Activated CD4-positive, alpha-beta T cell treated with anti-CD3 and anti-CD28 coated beads, Interleukin-2, Interleukin-4, amounts not matched to agents 100 ng/mL and 50 ng/mL, durations not matched to agents 16 hours and 8 hours (primary cell): Measurements from ENCODE around the gene GPR143.
A peak's percentile ranks its signal among the peaks of the same experiment; 100 is the strongest.

Experiments used
- DNase-seq: peaks from one replicate; pipeline ENCODE4 v3.0.0-alpha.2; 2020; ENCODE audit warnings: low spot score

The GPR143 gene

GRCh38 chrX:9708086-9708485 is 57.6 kb downstream of the GPR143 start:
- no peak for DNase-seq

GRCh38 chrX:9707306-9708033 is 58.2 kb downstream of the GPR143 start:
- DNase-seq: no peak

DNA sequence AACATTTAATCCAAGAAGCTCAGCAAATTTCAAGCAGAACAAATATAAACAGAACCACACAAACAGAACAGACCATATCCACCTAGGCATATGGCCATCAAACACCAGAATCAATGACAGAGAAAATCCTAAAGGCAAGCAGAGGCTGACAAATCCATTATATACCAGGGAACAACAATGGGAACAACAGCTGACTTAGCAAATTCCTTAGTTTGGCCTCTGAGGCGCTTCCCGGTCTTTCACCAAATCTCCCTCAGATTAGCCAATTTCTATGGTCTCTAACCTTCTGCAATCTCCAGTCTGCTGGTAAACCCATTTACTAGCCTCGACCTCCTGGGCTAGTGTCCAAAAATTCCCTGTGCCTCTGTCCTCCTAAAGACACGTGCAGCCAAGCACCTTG is 59.2 kb downstream of the GPR143 start:
- DNase-seq: no peak

GRCh38 chrX:9704876-9705465 is 60.7 kb downstream of the GPR143 start:
- no peak for DNase-seq

DNA sequence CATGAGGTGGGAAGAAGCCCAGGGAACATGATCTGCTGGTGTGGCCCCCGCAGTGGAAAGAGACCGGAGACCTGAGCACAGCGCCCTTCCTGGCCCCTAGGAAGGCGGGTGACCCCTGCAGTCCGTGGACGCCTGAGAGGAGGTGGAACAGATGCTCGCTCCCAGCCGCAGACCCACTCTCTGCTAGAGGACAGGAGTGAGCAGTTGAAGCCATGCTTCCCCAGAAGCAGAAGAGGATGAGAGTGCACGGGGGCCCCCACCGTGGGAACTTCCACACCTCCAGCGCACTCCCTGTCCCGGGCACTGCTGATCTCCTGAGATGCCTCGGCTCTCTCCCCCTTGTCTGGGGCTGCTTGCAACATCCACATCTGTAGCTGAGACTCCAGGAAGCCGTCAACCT is 62.2 kb downstream of the GPR143 start:
- no peak for DNase-seq

GRCh38 chrX:9701790-9702189 is 63.9 kb downstream of the GPR143 start:
- DNase-seq: no peak

- DNase-seq: no peak
Observed at GRCh38 chrX:9700555-9700954, 65.1 kb downstream of the GPR143 start.

GRCh38 chrX:9698576-9698975 is 67.1 kb downstream of the GPR143 start:
- DNase-seq: no peak

DNA sequence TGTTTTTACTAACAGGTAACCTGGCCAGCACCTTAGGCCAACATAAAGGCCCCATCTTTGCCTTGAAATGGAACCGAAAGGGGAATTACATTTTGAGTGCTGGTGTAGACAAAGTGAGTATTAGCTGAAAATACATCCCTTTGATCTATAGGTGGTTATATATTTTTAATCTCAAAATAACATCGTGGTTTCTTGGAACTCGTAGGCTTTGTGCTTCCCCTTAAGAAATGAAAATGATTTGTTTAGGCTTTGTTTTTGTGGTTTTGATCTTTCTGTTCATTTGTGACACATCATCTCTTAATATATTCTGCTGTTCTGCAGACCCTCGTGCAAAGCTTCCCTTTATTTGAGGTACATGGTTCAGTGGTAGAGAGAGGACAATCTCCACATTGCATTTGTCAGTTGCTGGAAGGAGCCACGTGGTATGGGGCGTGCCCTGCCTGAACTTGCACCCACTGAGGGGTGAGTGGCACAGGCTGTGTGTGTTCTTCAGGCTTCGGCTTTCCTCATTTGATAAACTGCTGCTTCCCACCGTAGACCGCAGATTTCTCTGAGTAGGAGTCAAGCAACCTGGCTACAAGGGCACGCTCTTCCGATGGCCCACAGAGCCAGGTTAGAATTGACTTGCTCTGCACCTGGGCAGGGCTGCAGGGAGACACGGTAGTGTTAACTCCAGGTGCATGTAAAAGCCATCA is 72.2 kb downstream of the GPR143 start:
- no peak for DNase-seq

- DNase-seq: no peak
Observed at GRCh38 chrX:9690046-9690445, 75.6 kb downstream of the GPR143 start.

GRCh38 chrX:9688833-9689232 is 76.8 kb downstream of the GPR143 start:
- DNase-seq: no peak

GRCh38 chrX:9687899-9688298 is 77.7 kb downstream of the GPR143 start:
- no peak for DNase-seq

GRCh38 chrX:9683350-9683749 is 82.3 kb downstream of the GPR143 start:
- DNase-seq: no peak

- DNase-seq: no peak
Observed at GRCh38 chrX:9682861-9683260, 82.8 kb downstream of the GPR143 start.

- no peak for DNase-seq
Observed at GRCh38 chrX:9682456-9682855, 83.2 kb downstream of the GPR143 start.

- DNase-seq: no peak
Observed at GRCh38 chrX:9681422-9681821, 84.2 kb downstream of the GPR143 start.

DNA sequence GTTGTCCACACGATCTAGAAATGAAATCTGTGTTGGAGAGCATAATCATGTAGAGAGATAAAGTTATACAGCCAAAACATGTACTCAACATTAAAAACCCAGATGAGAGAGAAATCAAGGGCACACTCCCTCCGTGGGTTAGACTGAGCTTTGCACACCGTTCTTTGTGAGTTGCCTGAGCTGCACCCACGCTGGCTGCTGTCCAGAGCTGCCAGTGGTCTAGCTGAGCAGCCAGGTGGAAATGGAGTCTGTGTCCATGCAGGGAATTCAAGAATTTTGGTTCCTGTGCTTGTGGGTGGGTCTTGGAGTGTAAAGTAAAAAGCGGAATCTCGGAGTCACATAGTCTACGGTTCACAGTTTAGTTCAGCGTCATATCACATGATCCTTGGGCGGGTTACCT is 84.6 kb downstream of the GPR143 start:
- DNase-seq: no peak

DNA sequence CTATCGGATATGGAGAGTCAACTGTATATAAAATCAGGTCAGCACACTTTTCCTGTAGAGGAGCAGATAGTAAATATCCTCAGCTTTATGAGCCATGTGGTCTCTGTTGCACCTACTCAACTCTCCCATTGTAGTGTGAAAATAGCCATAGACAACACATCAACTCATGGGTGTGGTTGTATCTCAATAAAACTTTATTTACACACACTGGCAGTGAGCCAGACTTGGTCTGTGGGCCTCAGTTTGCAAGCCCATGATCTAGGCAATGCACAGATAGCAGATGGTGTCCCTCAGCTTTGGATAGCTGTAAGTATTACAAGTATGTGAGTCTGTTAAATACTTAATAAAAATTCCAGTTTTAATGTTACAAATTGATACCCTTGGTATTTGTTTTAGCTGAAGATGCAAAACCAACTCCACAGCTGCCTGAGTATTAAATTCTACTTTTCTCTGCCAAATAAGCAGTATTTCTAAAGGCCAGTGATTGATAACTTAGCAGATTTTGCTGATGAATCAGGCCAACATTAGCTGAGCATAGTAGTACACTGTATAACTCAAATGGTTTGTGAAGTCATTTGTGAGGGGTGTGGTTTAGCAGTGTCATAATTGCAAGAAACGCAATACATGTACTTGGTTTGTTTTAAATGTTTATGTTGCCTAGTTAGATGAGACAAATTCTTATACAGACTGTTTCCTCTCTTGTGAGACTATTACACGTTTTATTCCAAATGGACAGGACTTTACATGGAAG is 87.3 kb downstream of the GPR143 start:
- DNase-seq: no peak

- peak; percentile 86 for DNase-seq
Observed at GRCh38 chrX:9677098-9677739, 88.4 kb downstream of the GPR143 start.

GRCh38 chrX:9676738-9677097 is 88.9 kb downstream of the GPR143 start:
- no peak for DNase-seq

DNA sequence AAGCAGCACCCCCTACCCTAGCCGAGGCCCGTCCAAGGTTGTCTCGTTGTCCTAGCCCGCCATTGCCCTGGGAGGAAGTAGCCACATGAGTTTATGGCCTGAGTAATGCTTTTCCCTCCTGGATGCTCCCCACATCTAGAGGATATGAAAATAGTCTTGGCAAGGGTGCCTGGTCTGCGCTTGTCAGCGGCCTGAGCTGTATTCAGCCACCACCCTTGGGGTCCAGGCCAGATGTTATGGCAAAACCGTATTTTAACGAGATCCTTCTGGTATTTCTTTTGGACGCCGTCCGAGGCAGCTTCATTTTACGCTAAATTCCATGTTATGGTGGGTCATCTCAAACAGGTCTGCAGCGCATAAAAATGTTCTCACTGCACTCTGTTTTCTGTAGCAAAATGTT is 89.3 kb downstream of the GPR143 start:
- no peak for DNase-seq
